HepG2 (cell line): Measurements from ENCODE around the gene CAMTA1. TPM values are rescaled to one million over a fixed set of nuclear protein-coding genes. Genes with fewer than 3 reads are reported as not detected.

Experiments
- ATAC-seq: fragments of 200-7000 bp; cut with Tn5 transposase; 3 replicates; pipeline ENCODE4 v1.9.1; 2020; ENCODE audit warnings: mild to moderate bottlenecking, moderate library complexity
- BruUV-seq: library from RNA; stranded (reverse); fragments of 400-500 nt; replicated peaks from 2 replicates; lab custom pipeline; 2021; lab: Mats Ljungman, UMichigan
- CTCF ChIA-PET: fragments of 300-600 bp; formaldehyde crosslinking; extraction: SDS; loops from one replicate; lab custom pipeline; 2021; ENCODE audit warnings: low total read pairs, inconsistent platforms, low intra/inter-chr PET ratio; lab: Yijun Ruan, JAX
- POLR2A ChIA-PET: fragments of 350-600 bp; sonication (Branson Sonifier 250); formaldehyde crosslinking; loops from one replicate; lab custom pipeline; 2020; ENCODE audit warnings: antibody characterized with exemption, inconsistent platforms; lab: Yijun Ruan, JAX
- DNase-seq: peaks from one replicate; pipeline ENCODE4 v3.0.0-alpha.2; 2015; ENCODE audit warnings: low spot score
- FAIRE-seq: peaks from 3 replicates; lab custom pipeline; 2011; peaks lifted over from hg19 to GRCh38; lab: Jason Lieb, UNC
- H2AFZ ChIP-seq: one replicate; pipeline ENCODE4 v1.6.1; 2011; ENCODE audit warnings: low read length, inconsistent platforms
- H3K27ac ChIP-seq: fragments of 300-600 bp; 3 replicates; pipeline ENCODE4 v1.8.0; 2011; ENCODE audit warnings: mixed run types, mild to moderate bottlenecking, mixed read lengths, low read length, inconsistent platforms; ENCODE audit not compliant: insufficient read depth; ENCODE audit errors: extremely low read length
- H3K27me3 ChIP-seq, 2 experiments: fragments of 200-600 bp in 1 of 2; 2 replicates in 1 of 2; 3 replicates in 1 of 2; pipeline versions ENCODE4 v1.6.0 to v1.8.0; 2011; ENCODE audit warnings: low read length in 2 of 2, mild to moderate bottlenecking in 2 of 2, moderate library complexity in 2 of 2, inconsistent platforms in 1 of 2; ENCODE audit not compliant: insufficient read depth in 2 of 2, control insufficient read depth in 1 of 2
- H3K36me3 ChIP-seq, 2 experiments: fragments of 200-600 bp in 1 of 2; replicated peaks in 1 of 2; 2 replicates in 1 of 2; 3 replicates in 1 of 2; pipeline versions ENCODE4 v1.5.1 to v1.8.0; 2011; ENCODE audit warnings: low read length in 2 of 2, inconsistent platforms in 1 of 2; ENCODE audit not compliant: insufficient read depth in 2 of 2, control insufficient read depth in 1 of 2
- H3K4me1 ChIP-seq: 2 replicates; pipeline ENCODE4 v1.5.1; 2012; ENCODE audit warnings: low read length, inconsistent platforms; ENCODE audit not compliant: insufficient read depth
- H3K4me2 ChIP-seq: 2 replicates; pipeline ENCODE4 v1.6.0; 2011; ENCODE audit warnings: low read depth, low read length, inconsistent platforms
- H3K4me3 ChIP-seq, 3 experiments: fragments of 200-600 bp in 1 of 3; sonication (generic), shearing (Covaris generic) in 1 of 3; replicated peaks in 1 of 3; 2 replicates each; pipeline ENCODE4 v1.5.1; 2011 to 2016; ENCODE audit warnings: low read length in 3 of 3, inconsistent platforms in 2 of 3, low read depth in 2 of 3, mild to moderate bottlenecking in 2 of 3, control low read depth in 1 of 3, mixed read lengths in 1 of 3; ENCODE audit not compliant: insufficient read depth in 1 of 3
- H3K79me2 ChIP-seq: one replicate; pipeline ENCODE4 v1.6.1; 2011; ENCODE audit warnings: low read length, inconsistent platforms; ENCODE audit not compliant: insufficient read depth
- H3K9ac ChIP-seq: 2 replicates; pipeline ENCODE4 v1.6.0; 2011; ENCODE audit warnings: mild to moderate bottlenecking, low read depth, low read length, inconsistent platforms; ENCODE audit not compliant: insufficient read depth
- H3K9me3 ChIP-seq: 2 replicates; pipeline ENCODE4 v1.5.1; 2012; ENCODE audit warnings: mild to moderate bottlenecking, low read length
- H4K20me1 ChIP-seq: 2 replicates; pipeline ENCODE4 v1.6.0; 2011; ENCODE audit warnings: inconsistent platforms, mild to moderate bottlenecking, low read length, moderate library complexity; ENCODE audit not compliant: insufficient read depth
- HDAC2 ChIP-seq: sonication (generic); formaldehyde crosslinking; IDR thresholded peaks from 2 replicates; pipeline ENCODE4 v1.4.0; 2020; ENCODE audit warnings: missing genetic modification reagents
- HNF4G ChIP-seq, 2 experiments: sonication (generic) in 1 of 2; formaldehyde crosslinking in 1 of 2; IDR thresholded peaks; 2 replicates each; pipeline versions ENCODE4 v1.4.0 to v1.6.1; 2011 to 2020; ENCODE audit warnings: borderline replicate concordance in 2 of 2, low read depth in 2 of 2, mild to moderate bottlenecking in 2 of 2, low read length in 1 of 2, missing genetic modification reagents in 1 of 2, moderate library complexity in 1 of 2
- MYC ChIP-seq: sonication (generic); formaldehyde crosslinking; IDR thresholded peaks from 2 replicates; pipeline ENCODE4 v1.9.0; 2021; ENCODE audit warnings: missing genetic modification reagents, borderline replicate concordance
- PBX2 ChIP-seq: IDR thresholded peaks from 2 replicates; pipeline ENCODE4 v1.6.1; 2016; ENCODE audit warnings: control low read depth
- POLR2AphosphoS2 ChIP-seq: IDR thresholded peaks from 2 replicates; pipeline ENCODE4 v1.6.1; 2011; ENCODE audit warnings: low read depth, low read length, improper control_type of control experiment
- SSRP1 ChIP-seq: IDR thresholded peaks from 2 replicates; pipeline ENCODE4 v1.6.1; 2016; ENCODE audit warnings: control low read depth
- TAF1 ChIP-seq: sonication (generic); formaldehyde crosslinking; IDR thresholded peaks from 2 replicates; pipeline ENCODE4 v1.4.0; 2020; ENCODE audit warnings: missing genetic modification reagents
- THAP8 ChIP-seq: sonication (generic); formaldehyde crosslinking; IDR thresholded peaks from 2 replicates; pipeline ENCODE4 v1.5.1; 2020; ENCODE audit warnings: missing genetic modification reagents, mild to moderate bottlenecking, borderline replicate concordance
- ZBTB42 ChIP-seq: sonication (generic); formaldehyde crosslinking; IDR thresholded peaks from 2 replicates; pipeline ENCODE4 v1.5.0; 2020; ENCODE audit warnings: mild to moderate bottlenecking, missing genetic modification reagents
- ZBTB8A ChIP-seq: sonication (generic); formaldehyde crosslinking; IDR thresholded peaks from 2 replicates; pipeline ENCODE4 v1.4.0; 2020; ENCODE audit warnings: mild to moderate bottlenecking, low read depth, missing genetic modification reagents, borderline replicate concordance
- ZNF547 ChIP-seq: sonication (generic); formaldehyde crosslinking; IDR thresholded peaks from 2 replicates; pipeline ENCODE4 v1.5.1; 2020; ENCODE audit warnings: mild to moderate bottlenecking, missing genetic modification reagents
- ZNF607 ChIP-seq: sonication (generic); formaldehyde crosslinking; IDR thresholded peaks from 2 replicates; pipeline ENCODE4 v1.5.1; 2020; ENCODE audit warnings: missing genetic modification reagents, mild to moderate bottlenecking, borderline replicate concordance
- ZNF615 ChIP-seq: sonication (generic); formaldehyde crosslinking; IDR thresholded peaks from 2 replicates; pipeline ENCODE4 v1.5.0; 2020; ENCODE audit warnings: mild to moderate bottlenecking, missing genetic modification reagents, borderline replicate concordance
- ZNF749 ChIP-seq: sonication (generic); formaldehyde crosslinking; IDR thresholded peaks from 2 replicates; pipeline ENCODE4 v1.8.0; 2022; ENCODE audit warnings: mild to moderate bottlenecking, missing genetic modification reagents, moderate library complexity, borderline replicate concordance
- ZNF883 ChIP-seq: sonication (generic); formaldehyde crosslinking; IDR thresholded peaks from 2 replicates; pipeline ENCODE4 v1.5.1; 2020; ENCODE audit warnings: mild to moderate bottlenecking, missing genetic modification reagents; ENCODE audit errors: not compliant biosample characterization
- WGBS: methylation state at CpG from one replicate; pipeline ENCODE4 v1.1.6; 2017; ENCODE audit warnings: low lambda C conversion rate; 5-methylcytosine and 5-hydroxymethylcytosine counted together
- in situ Hi-C: cut with HindIII; loops from 2 replicates; pipeline ENCODE4 v1.10.0; 2017; ENCODE audit warnings: low pct_unique_long_range_greater_than_20kb; ENCODE audit not compliant: extremely low pct_ligation_motif_present
- intact Hi-C: fragments of 100-400 bp; cut with micrococcal nuclease; formaldehyde crosslinking; loops from one replicate; pipeline ENCODE4 v1.10.0; 2022; ENCODE audit not compliant: unreplicated experiment
- polyA plus RNA-seq, 8 experiments: library from polyadenylated mRNA; depleted of rRNA in 3 of 8; stranded (reverse) in 7 of 8; unstranded in 1 of 8; fragments of >200 nt; fragmentation: Illumina TruSeq in 4 of 8; extraction: Trizol in 4 of 8; gene quantifications; 2 replicates each; pipeline versions ENCODE4 v1.2.1 to v1.2.3, GENCODE V29; 2011 to 2016; ENCODE audit warnings: low read depth in 4 of 8, missing spikeins in 1 of 8, mixed read lengths in 1 of 8; ENCODE audit not compliant: insufficient read depth in 1 of 8
- total RNA-seq, 5 experiments: library from RNA; depleted of rRNA; stranded (reverse); fragments of >200 nt; fragmentation: Illumina TruSeq; extraction: Trizol; gene quantifications; 2 replicates each; pipeline ENCODE4 v1.2.3, GENCODE V29; 2016; ENCODE audit warnings: low read depth in 1 of 5

CAMTA1 gene
- total and polyA plus RNA-seq, 2 of the 13 experiments (the other 11 are each of a cell fraction or from before 2014, with no cell fraction given), result 25.0 to 36.4 TPM

GRCh38 chr1:7409278-7409677 is 624.0 kb downstream of the CAMTA1 start:
- in situ Hi-C loops (no loop called here), intact Hi-C loops (no loop called here)
- H3K4me1 ChIP-seq, result no peaks in the 10 kb centered on the region
- ChIA-PET POLR2A (no interaction called here), CTCF (no interaction called here)
- BruUV-seq, result no TSS peak
- no peak overlapping the region for H3K4me2 ChIP-seq
- H2AFZ ChIP-seq, result no peak overlapping the region
- H3K4me3 ChIP-seq, result no peak overlapping the region
- ATAC-seq, result no peak
- H3K79me2 ChIP-seq, result no peaks in the 10 kb centered on the region
- peaks cover 0 to 2% of the 10 kb centered on the region in 2 experiments; a peak in 1 of 5 replicates for H3K27me3 ChIP-seq
- H3K36me3 ChIP-seq, result no peaks in the 10 kb centered on the region
- no peaks in the 10 kb centered on the region for H3K9me3 ChIP-seq
- no peak for FAIRE-seq
- no peak overlapping the region for H3K27ac ChIP-seq
- no peak for DNase-seq
- TF ChIP-seq MYC (CRISPR knock-in tag), result no peak
- TF ChIP-seq ZNF607 (CRISPR knock-in tag), result no peak
- no peak for TF ChIP-seq ZNF883 (CRISPR knock-in tag)
- TF ChIP-seq ZBTB8A (CRISPR knock-in tag), result no peak
- TF ChIP-seq ZNF615 (CRISPR knock-in tag), result no peak
- no peak for TF ChIP-seq POLR2AphosphoS2
- TF ChIP-seq ZNF749 (CRISPR knock-in tag), result no peak
- no peak for TF ChIP-seq HDAC2 (CRISPR knock-in tag)
- TF ChIP-seq PBX2 (CRISPR knock-in tag), result no peak
- TF ChIP-seq TAF1 (CRISPR knock-in tag), result no peak
- no peak for TF ChIP-seq ZNF547 (CRISPR knock-in tag)
- no peak for TF ChIP-seq HNF4G (IDR thresholded peaks at IDR 0.05; ENCODE audit: borderline replicate concordance, low read depth, low read length)
- no peak for TF ChIP-seq HNF4G (CRISPR knock-in tag; IDR thresholded peaks at IDR 0.05; ENCODE audit: borderline replicate concordance, low read depth)
- no peak for TF ChIP-seq ZBTB42 (CRISPR knock-in tag)
- no peak for TF ChIP-seq THAP8 (CRISPR knock-in tag)
- no peak for TF ChIP-seq SSRP1 (CRISPR knock-in tag)
- H3K9ac ChIP-seq, result no peak overlapping the region
- no peaks in the 10 kb centered on the region for H4K20me1 ChIP-seq
- 10% methylated on average over 2 of the region's 8 CpGs for WGBS
